ENCODE data around the gene RASGRF1.

DNA sequence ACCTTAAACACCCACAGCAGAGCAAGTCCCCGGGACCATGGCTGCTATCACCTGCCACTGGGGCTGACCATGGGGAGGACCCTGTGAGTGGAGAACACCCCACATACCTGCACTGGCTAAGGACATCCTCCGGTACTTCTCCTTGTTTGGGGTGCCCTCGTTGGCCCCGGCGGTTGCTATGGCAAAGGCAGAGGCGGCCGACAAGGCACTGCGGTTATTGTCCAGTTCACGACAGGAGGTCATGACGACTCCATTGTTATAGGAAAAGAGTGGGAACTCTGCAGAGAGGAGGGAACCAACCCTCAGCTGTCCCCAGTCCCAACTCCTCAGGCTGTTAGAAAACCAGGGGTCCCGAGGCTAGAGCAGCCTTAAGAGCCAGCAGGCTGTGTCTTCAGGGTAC, 90.9 kb downstream of the RASGRF1 start:
- TF ChIP-seq EZH2phosphoT487 (IDR thresholded peaks at IDR 0.05; ENCODE audit: borderline replicate concordance, low read depth, low read length) (no peak), CTCF (conservative IDR thresholded peaks at IDR 0.05; ENCODE audit: low read length) (no peak)

Data from OCI-LY7 (cell line).